GM13977 (cell line): ENCODE measurements around the gene APBA1.

Experiments used
- DNase-seq: peaks from one replicate; pipeline ENCODE4 v3.0.0; 2012; ENCODE audit warnings: low spot score
- in situ Hi-C: fragments of 300-500 bp; cut with MboI; formaldehyde crosslinking; loops from one replicate; pipeline ENCODE4 v1.12.0; 2022; ENCODE audit warnings: low sequenced_read_pairs, low pct_unique_long_range_greater_than_20kb, mixed read lengths, inconsistent platforms; ENCODE audit not compliant: unreplicated experiment
- TF ChIP-seq, protein P1 (sequence below): IDR thresholded peaks from 2 replicates; pipeline ENCODE4 v1.5.1; 2012; ENCODE audit warnings: mild to moderate bottlenecking, control low read depth; ENCODE audit not compliant: insufficient read depth; ENCODE audit errors: extremely low read depth, missing control alignments

Gene APBA1

DNA sequence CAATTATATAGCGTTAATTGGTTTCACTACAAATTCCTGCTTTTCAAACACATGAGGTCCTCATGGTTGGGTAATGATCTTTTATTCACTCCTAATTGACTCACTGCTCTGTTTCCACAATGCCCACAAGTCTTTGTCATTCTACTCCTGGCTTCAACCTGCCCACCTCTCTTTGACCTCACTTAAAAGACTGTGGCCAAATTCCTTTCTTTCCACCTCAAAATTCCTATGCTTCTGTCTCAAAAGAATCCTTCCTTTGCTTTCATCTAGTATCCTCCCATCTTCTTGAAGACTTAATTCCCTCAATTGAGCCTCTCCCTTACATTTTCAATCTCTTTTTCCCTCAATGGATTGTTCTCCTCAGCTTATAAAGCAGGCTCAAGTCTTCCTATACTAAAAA, 4.9 kb downstream of the APBA1 start:
- no peak for DNase-seq
- TF ChIP-seq, protein P1, sequence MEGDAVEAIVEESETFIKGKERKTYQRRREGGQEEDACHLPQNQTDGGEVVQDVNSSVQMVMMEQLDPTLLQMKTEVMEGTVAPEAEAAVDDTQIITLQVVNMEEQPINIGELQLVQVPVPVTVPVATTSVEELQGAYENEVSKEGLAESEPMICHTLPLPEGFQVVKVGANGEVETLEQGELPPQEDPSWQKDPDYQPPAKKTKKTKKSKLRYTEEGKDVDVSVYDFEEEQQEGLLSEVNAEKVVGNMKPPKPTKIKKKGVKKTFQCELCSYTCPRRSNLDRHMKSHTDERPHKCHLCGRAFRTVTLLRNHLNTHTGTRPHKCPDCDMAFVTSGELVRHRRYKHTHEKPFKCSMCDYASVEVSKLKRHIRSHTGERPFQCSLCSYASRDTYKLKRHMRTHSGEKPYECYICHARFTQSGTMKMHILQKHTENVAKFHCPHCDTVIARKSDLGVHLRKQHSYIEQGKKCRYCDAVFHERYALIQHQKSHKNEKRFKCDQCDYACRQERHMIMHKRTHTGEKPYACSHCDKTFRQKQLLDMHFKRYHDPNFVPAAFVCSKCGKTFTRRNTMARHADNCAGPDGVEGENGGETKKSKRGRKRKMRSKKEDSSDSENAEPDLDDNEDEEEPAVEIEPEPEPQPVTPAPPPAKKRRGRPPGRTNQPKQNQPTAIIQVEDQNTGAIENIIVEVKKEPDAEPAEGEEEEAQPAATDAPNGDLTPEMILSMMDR = no peak
- in situ Hi-C loops = no loop called here

DNA sequence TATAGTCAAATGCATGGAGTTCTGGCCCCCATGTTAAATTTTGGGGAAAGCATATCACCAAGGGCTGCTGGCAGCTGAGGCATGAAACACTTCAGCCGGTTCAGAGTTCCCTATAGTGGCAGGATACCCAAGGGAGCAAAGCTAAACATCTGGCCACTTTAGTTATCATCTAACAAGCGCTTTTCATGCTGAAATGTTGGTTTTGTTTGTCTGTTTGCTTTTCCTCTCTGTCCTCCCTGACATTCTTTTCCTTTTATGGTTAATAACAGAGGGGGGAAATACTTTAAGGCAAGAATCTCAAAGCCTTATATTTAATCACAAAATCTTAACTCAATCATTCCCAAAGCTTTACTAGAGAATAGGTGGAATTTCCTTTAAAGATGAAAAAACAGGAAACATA, 11.9 kb downstream of the APBA1 start:
- TF ChIP-seq, protein P1 = no peak
- DNase-seq = no peak
- in situ Hi-C loops = no loop called here

DNA sequence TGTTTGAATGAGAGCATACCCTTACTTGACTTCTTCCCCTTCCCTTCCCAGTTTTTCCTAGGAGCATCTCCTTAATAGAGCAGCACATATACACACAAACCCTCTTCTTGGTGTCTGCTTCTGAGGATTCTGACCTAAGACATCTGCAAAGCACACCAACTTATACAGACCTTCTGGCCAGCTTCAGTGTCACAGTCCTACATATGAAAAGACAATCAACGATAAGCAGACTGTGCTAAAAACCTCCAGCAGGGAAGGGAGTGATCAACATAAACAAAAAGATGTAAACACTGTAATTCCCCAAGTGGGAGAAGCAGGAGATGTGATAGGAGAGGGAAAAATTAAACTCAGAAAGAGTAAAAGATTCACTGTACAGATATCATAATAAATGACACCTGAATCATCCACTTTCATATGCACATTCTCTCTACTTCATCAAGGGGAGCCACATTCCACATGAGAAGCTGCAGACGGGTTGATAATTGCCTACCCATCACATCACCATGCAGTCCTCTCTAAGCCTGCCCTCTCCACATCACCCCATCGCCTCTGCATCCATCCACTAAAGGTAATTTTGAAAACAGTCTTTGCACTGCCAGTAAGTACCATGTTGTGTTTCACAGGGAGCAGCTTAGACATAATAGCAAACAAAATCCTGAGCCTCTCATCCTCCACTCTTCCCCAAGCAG, 13.0 kb downstream of the APBA1 start:
- in situ Hi-C loops = no loop called here
- no peak for DNase-seq
- TF ChIP-seq, protein P1 = no peak

DNA sequence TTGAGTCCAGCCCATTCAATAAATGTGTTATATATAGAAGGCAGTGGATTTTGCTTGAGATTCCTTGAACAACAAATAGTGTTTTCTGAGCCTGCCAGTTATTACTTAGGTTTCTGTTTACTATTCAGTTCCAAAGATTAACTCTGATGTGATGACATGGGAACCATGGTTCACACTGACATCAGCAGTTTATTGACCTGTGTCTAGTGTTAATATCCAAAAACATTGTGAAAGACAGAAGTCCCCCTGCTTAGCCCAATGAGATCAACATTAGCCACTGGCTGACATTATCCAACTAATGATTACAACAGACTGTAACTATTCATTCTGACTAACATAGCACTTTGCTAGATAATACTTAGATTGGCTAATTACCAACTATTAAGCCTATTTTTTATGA, 14.9 kb downstream of the APBA1 start:
- in situ Hi-C loops = no loop called here
- TF ChIP-seq, protein P1 = no peak
- DNase-seq = no peak

DNA sequence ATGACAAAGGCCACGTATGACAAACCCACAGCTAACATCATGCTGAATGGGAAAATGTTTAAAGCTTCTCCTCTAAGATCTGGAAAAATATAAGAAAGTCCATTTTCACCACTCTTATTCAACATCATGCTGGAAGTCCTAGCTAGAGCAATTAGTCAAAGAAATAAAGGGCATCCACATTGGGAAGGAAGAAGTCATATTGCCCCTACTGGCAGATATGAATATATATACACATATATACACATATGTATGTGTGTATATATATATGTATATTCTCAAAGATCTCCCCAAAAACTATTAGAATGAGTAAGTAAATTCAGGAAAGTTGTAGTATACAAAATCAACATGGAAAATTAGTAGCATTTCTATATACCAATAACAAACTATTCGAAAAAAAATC, 17.1 kb downstream of the APBA1 start:
- TF ChIP-seq, protein P1 = no peak
- DNase-seq = no peak
- in situ Hi-C loops = no loop called here

DNA sequence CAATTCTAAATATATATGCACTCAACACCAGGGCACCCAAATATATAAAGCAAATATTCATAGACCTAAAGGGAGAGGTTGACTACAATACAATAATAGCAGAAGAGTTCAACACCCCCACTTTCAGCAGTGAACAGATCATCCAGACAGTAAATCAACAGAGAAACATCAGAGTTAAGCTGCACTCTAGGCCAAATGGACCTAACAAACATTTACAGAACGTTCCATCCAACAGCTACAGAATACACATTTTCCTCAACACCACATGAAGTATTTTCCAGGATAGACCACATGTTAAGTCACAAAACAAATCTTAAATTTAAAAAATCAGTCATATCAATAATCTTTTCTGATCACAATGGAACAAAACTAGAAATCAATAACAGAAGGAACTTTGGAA, 18.9 kb downstream of the APBA1 start:
- in situ Hi-C loops = no loop called here
- DNase-seq = no peak
- TF ChIP-seq, protein P1 = no peak
